ENCODE results near the gene WBP2. TPM values are rescaled to one million over a fixed set of nuclear protein-coding genes. Genes with fewer than 3 reads are reported as not detected.

The WBP2 gene
- total RNA-seq: 59.4 and 61.8 TPM in 2 replicates

GRCh38 chr17:75855310-75856061, at the start of gene WBP2:
Gene WBP2, minus strand, starts transcription at chr17:75855335. Its CDS starts 38 bp downstream, at chr17:75855297.

GRCh38 chr17:75896415-75897159, 41.5 kb upstream of the WBP2 start, which contains the start of gene TRIM65:
Gene TRIM65, minus strand, starts transcription at chr17:75896951. Its CDS starts 14 bp downstream, at chr17:75896937.

GRCh38 chr17:75878174-75878998, 23.3 kb upstream of the WBP2 start, which contains the start of gene TRIM47:
Gene TRIM47, minus strand, starts transcription at chr17:75878581. Its CDS starts 33 bp downstream, at chr17:75878548.

GRCh38 chr17:75843577-75844529, 11.3 kb downstream of the WBP2 start, which contains the start of gene UNC13D:
Gene UNC13D, minus strand, starts transcription at chr17:75844404. Its CDS starts 67 bp downstream, at chr17:75844337.

Other genes with a start within 250 kb of the WBP2 start
- not detected in 2 replicates for gene SMIM5, start 221.9 kb downstream of the WBP2 start, total RNA-seq
- 9.9 and 11.3 TPM in 2 replicates for gene RECQL5, start 188.2 kb downstream of the WBP2 start, total RNA-seq
- 71.9 and 72.0 TPM in 2 replicates for gene SAP30BP, start 188.0 kb downstream of the WBP2 start, total RNA-seq
- gene ITGB4, start 133.9 kb downstream of the WBP2 start, total RNA-seq: 2.5 and 4.6 TPM in 2 replicates
- gene GALK1, start 90.1 kb downstream of the WBP2 start, total RNA-seq: 48.8 and 52.0 TPM in 2 replicates
- 15.8 and 24.3 TPM in 2 replicates for gene UNK, start 70.5 kb downstream of the WBP2 start, total RNA-seq
- 1.2 and 1.8 TPM in 2 replicates for gene UNC13D, start 10.9 kb downstream of the WBP2 start, total RNA-seq
- 62.8 and 64.3 TPM in 2 replicates for gene TRIM47, start 23.2 kb upstream of the WBP2 start, total RNA-seq
- gene TRIM65, start 41.6 kb upstream of the WBP2 start, total RNA-seq: 30.6 and 32.7 TPM in 2 replicates
- 31.1 and 31.8 TPM in 2 replicates for gene MRPL38, start 49.5 kb upstream of the WBP2 start, total RNA-seq
- gene FBF1, start 85.7 kb upstream of the WBP2 start, total RNA-seq: 3.5 and 3.8 TPM in 2 replicates
- 28.8 and 34.1 TPM in 2 replicates for gene ACOX1, start 123.8 kb upstream of the WBP2 start, total RNA-seq
- 13.9 and 23.3 TPM in 2 replicates for gene TEN1, start 123.9 kb upstream of the WBP2 start, total RNA-seq
- 1.3 and 3.1 TPM in 2 replicates for gene CDK3, start 145.5 kb upstream of the WBP2 start, total RNA-seq
- gene EVPL, start 172.0 kb upstream of the WBP2 start, total RNA-seq: 0.05 TPM in 1 of 2 replicates, not detected in the other
- gene SRP68, start 217.2 kb upstream of the WBP2 start, total RNA-seq: 29.2 and 33.5 TPM in 2 replicates
- gene GALR2, start 219.4 kb upstream of the WBP2 start, total RNA-seq: 0.13 TPM in 1 of 2 replicates, not detected in the other
- not detected in 2 replicates for gene ZACN, start 223.8 kb upstream of the WBP2 start, total RNA-seq
- 60.7 and 68.0 TPM in 2 replicates for gene EXOC7, start 248.5 kb upstream of the WBP2 start, total RNA-seq

Measured in mammary microvascular endothelial cell (primary cell).